ENCODE results near the gene IGSF21. TPM values are rescaled to one million over a fixed set of nuclear protein-coding genes. Genes with fewer than 3 reads are reported as not detected.

Gene IGSF21
- total RNA-seq, 2 donors from 2014 or later: 0.37 to 0.40 TPM

DNA sequence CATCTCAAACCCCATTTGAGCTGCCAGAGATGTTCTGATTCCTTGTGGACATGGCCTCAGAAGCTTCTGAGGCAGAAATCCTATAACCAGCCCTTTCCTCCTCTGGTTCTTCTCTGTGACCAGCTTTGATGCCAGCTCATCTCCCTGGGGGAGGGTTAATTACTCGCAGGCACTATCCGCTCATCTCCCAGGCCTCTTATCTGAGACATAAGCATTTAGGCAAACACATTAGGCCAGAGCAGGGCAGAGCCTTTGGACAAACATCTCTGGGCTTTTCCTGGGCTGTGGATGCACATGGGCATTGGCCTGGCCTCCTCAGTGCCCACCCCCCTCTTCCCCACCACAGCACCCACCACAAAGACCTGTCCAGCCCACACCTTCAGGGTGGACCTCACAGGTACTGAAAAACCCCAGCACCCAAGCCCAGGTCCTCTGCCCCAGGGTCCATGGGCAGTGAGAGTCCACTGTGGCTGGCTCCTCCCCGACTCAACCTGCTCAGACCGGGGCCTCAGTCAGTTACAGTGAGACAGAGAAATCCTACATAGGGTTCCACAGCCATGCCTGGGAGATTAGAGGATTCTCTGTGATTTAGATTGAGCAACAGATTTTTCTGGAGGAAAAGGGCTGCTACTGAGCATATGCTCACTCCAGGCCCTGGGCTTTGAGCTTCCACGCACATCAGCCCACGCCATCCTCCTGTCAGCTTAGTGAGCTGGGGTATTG, 26.9 kb downstream of the IGSF21 start:
- Histone ChIP-seq H3K4me3 (no peak overlapping the region), H3K9me3 (no peaks in the 10 kb centered on the region), H3K36me3 (no peaks in the 10 kb centered on the region), H3K27me3 (no peaks in the 10 kb centered on the region), H3K27ac (no peak overlapping the region), H3K4me1 (no peaks in the 10 kb centered on the region), H3K9ac (ENCODE audit: low read depth in 2 of 2, low read length in 2 of 2) (no peak overlapping the region)
- intact Hi-C loops (cut with DNase I): no loop called here
- TF ChIP-seq, protein P1, sequence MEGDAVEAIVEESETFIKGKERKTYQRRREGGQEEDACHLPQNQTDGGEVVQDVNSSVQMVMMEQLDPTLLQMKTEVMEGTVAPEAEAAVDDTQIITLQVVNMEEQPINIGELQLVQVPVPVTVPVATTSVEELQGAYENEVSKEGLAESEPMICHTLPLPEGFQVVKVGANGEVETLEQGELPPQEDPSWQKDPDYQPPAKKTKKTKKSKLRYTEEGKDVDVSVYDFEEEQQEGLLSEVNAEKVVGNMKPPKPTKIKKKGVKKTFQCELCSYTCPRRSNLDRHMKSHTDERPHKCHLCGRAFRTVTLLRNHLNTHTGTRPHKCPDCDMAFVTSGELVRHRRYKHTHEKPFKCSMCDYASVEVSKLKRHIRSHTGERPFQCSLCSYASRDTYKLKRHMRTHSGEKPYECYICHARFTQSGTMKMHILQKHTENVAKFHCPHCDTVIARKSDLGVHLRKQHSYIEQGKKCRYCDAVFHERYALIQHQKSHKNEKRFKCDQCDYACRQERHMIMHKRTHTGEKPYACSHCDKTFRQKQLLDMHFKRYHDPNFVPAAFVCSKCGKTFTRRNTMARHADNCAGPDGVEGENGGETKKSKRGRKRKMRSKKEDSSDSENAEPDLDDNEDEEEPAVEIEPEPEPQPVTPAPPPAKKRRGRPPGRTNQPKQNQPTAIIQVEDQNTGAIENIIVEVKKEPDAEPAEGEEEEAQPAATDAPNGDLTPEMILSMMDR (IDR thresholded peaks at IDR 0.05): no peak
- no peak for DNase-seq

DNA sequence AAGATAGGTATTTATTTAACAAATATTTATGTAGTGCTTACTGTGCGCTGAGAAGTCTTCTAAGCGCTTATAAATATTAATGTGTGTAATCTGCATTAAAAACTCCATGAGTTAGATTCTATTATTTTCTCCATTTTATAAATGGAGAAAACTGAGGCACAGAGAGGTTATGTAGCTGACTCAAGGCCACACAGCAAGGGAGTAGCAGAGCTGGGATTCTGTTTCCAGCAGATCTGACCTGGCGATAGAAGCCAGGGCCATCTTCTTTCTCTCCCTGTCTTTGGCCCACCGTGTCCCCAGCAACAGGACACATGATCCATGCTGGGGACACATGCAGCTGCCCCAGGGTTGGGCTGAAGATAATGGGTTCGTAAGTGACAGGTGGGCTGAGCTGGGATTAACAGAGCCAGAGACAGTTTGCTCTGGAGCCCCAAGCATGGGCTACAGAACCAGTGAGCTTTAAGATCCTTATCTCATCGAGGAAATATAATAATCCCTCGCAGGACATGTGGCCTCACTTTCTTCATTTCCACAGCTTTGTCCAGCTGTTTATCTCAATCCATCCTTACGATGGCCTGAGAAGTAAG, 30.3 kb downstream of the IGSF21 start:
- Histone ChIP-seq H3K9me3 (no peaks in the 10 kb centered on the region), H3K36me3 (no peaks in the 10 kb centered on the region), H3K9ac (ENCODE audit: low read depth in 2 of 2, low read length in 2 of 2) (no peak overlapping the region), H3K27ac (no peak overlapping the region), H3K4me3 (no peak overlapping the region), H3K27me3 (no peaks in the 10 kb centered on the region), H3K4me1 (no peaks in the 10 kb centered on the region)
- TF ChIP-seq, protein P1 (IDR thresholded peaks at IDR 0.05): no peak
- intact Hi-C loops (cut with DNase I): no loop called here
- no peak for DNase-seq

DNA sequence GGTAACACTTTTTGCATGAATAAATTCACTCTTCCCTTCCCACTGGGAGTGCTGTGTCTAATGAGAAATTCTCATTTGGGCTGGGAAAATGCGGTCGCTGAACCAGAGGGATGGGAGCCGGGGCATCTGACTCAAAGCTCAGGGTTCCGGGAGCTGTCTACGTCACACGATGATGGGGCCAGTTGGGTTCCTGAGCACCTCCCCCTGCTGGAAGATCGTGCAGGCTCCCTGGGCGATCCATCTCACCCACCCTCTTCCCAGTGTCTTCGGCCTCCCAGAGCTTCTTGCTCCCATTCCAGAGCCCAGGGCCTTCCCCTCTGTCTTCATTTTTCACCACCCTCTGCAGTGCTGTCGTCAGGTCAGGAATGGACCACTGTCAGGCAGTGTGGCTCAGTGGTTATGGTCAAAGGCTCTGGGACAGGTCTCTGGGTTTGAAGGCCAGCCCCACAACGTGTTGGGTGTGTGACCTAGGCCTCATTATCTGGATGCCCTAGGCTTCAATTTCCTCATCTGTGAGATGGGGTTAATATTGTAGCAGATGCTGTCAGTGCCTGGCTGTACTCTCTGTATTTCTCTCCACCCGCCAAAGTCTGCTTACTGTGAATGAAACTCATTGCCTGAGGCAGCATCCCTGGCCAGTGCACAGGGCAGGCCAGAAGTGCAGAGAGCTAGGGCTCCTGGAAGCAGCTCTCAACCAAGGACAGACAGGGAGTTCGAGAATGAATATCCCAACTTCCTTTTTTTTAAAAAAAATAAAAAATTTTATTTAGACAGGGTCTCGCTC, 31.8 kb downstream of the IGSF21 start:
- Histone ChIP-seq H3K9ac (ENCODE audit: low read depth in 2 of 2, low read length in 2 of 2) (no peak overlapping the region), H3K27ac (no peak overlapping the region), H3K36me3 (no peaks in the 10 kb centered on the region), H3K4me3 (no peak overlapping the region), H3K9me3 (no peaks in the 10 kb centered on the region), H3K4me1 (no peaks in the 10 kb centered on the region), H3K27me3 (no peaks in the 10 kb centered on the region)
- TF ChIP-seq, protein P1 (IDR thresholded peaks at IDR 0.05): no peak
- DNase-seq: no peak
- intact Hi-C loops (cut with DNase I): no loop called here

DNA sequence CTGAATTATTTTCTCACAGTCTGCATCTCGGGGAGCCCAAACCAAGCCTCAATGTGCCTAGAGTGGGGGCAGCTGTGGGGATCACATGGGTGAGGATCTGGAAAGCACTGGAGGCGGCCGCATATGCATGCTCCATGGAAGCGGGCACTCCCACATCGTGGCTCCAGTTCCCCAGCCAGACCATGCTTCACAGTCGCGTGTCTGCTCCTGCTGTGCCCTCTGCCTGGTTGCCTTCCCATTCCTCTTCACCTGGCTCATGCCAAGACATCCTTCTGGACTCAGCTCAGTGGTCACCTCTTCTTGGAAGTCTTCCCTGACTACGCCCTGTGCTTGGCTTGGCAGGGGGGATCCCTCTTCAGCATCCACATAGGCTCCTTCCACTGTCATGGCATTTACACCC, 32.8 kb downstream of the IGSF21 start:
- Histone ChIP-seq H3K4me1 (no peaks in the 10 kb centered on the region), H3K27me3 (no peaks in the 10 kb centered on the region), H3K27ac (no peak overlapping the region), H3K36me3 (no peaks in the 10 kb centered on the region), H3K4me3 (no peak overlapping the region), H3K9me3 (no peaks in the 10 kb centered on the region), H3K9ac (ENCODE audit: low read depth in 2 of 2, low read length in 2 of 2) (no peak overlapping the region)
- intact Hi-C loops (cut with DNase I): no loop called here
- DNase-seq: no peak
- TF ChIP-seq, protein P1 (IDR thresholded peaks at IDR 0.05): no peak

DNA sequence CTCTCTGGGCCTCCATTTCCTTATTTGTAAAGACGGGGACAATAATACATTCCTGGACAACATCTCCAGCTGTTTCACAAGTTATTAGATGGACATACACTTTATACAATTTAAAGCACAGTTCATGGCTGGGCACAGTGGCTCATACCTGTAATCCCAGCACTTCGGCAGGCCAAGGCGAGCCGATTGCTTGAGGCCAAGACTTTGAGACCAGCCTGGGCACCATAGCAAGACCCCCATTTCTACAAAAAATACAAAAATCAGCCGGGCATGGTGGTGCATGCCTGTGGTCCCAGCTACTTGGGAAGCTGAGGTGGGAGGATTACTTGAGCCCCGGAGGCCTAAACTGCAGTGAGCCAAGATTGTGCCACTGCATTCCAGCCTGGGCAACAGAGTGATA, 34.1 kb downstream of the IGSF21 start:
- Histone ChIP-seq H3K9me3 (no peaks in the 10 kb centered on the region), H3K27ac (no peak overlapping the region), H3K36me3 (no peaks in the 10 kb centered on the region), H3K4me3 (no peak overlapping the region), H3K4me1 (no peaks in the 10 kb centered on the region), H3K9ac (ENCODE audit: low read depth in 2 of 2, low read length in 2 of 2) (no peak overlapping the region), H3K27me3 (no peaks in the 10 kb centered on the region)
- no peak for DNase-seq
- TF ChIP-seq, protein P1 (IDR thresholded peaks at IDR 0.05): no peak
- intact Hi-C loops (cut with DNase I): no loop called here
